ENCODE measurements around the gene SPOCK1. TPM values are rescaled to one million over a fixed set of nuclear protein-coding genes. Genes with fewer than 3 reads are reported as not detected.

SPOCK1 gene
- total RNA-seq, 1 donor from 2014 or later: 900 TPM

GRCh38 chr5:136992796-136993489, 506.2 kb downstream of the SPOCK1 start:
- no peaks in the 10 kb centered on the region for H3K27me3 Mint-ChIP-seq (ENCODE audit: unreplicated experiment)
- H3K4me1 Mint-ChIP-seq (ENCODE audit: unreplicated experiment): no peaks in the 10 kb centered on the region
- peaks cover 7% of the 10 kb centered on the region for H3K9me3 Mint-ChIP-seq (ENCODE audit: unreplicated experiment)
- H3K27ac Mint-ChIP-seq (ENCODE audit: unreplicated experiment): no peak overlapping the region
- no peak for DNase-seq (ENCODE audit: extremely low spot score, unreplicated experiment)
- TF ChIP-seq CTCF (IDR thresholded peaks at IDR 0.05): no peak
- peaks cover 11% of the 10 kb centered on the region for H3K36me3 Mint-ChIP-seq (ENCODE audit: unreplicated experiment)
- no peak overlapping the region for H3K4me3 Mint-ChIP-seq (ENCODE audit: unreplicated experiment)

GRCh38 chr5:136985785-136986475, 513.2 kb downstream of the SPOCK1 start:
- H3K27me3 Mint-ChIP-seq (ENCODE audit: unreplicated experiment): no peaks in the 10 kb centered on the region
- peaks cover 2% of the 10 kb centered on the region for H3K4me1 Mint-ChIP-seq (ENCODE audit: unreplicated experiment)
- no peaks in the 10 kb centered on the region for H3K9me3 Mint-ChIP-seq (ENCODE audit: unreplicated experiment)
- no peak for DNase-seq (ENCODE audit: extremely low spot score, unreplicated experiment)
- no peak overlapping the region for H3K27ac Mint-ChIP-seq (ENCODE audit: unreplicated experiment)
- TF ChIP-seq CTCF (IDR thresholded peaks at IDR 0.05): no peak
- H3K36me3 Mint-ChIP-seq (ENCODE audit: unreplicated experiment): peaks cover 25% of the 10 kb centered on the region
- H3K4me3 Mint-ChIP-seq (ENCODE audit: unreplicated experiment): no peak overlapping the region

GRCh38 chr5:136984772-136985446, 514.2 kb downstream of the SPOCK1 start:
- peaks cover 2% of the 10 kb centered on the region for H3K4me1 Mint-ChIP-seq (ENCODE audit: unreplicated experiment)
- TF ChIP-seq CTCF (IDR thresholded peaks at IDR 0.05): no peak
- no peaks in the 10 kb centered on the region for H3K27me3 Mint-ChIP-seq (ENCODE audit: unreplicated experiment)
- peaks cover 29% of the 10 kb centered on the region for H3K36me3 Mint-ChIP-seq (ENCODE audit: unreplicated experiment)
- no peak overlapping the region for H3K4me3 Mint-ChIP-seq (ENCODE audit: unreplicated experiment)
- no peak for DNase-seq (ENCODE audit: extremely low spot score, unreplicated experiment)
- no peaks in the 10 kb centered on the region for H3K9me3 Mint-ChIP-seq (ENCODE audit: unreplicated experiment)
- no peak overlapping the region for H3K27ac Mint-ChIP-seq (ENCODE audit: unreplicated experiment)

- no peaks in the 10 kb centered on the region for H3K9me3 Mint-ChIP-seq (ENCODE audit: unreplicated experiment)
- no peak for TF ChIP-seq CTCF (IDR thresholded peaks at IDR 0.05)
- no peak overlapping the region for H3K4me3 Mint-ChIP-seq (ENCODE audit: unreplicated experiment)
- H3K27me3 Mint-ChIP-seq (ENCODE audit: unreplicated experiment): no peaks in the 10 kb centered on the region
- peaks cover 2% of the 10 kb centered on the region for H3K4me1 Mint-ChIP-seq (ENCODE audit: unreplicated experiment)
- H3K27ac Mint-ChIP-seq (ENCODE audit: unreplicated experiment): no peak overlapping the region
- H3K36me3 Mint-ChIP-seq (ENCODE audit: unreplicated experiment): peaks cover 46% of the 10 kb centered on the region
- no peak for DNase-seq (ENCODE audit: extremely low spot score, unreplicated experiment)
Measured at GRCh38 chr5:136981936-136982335, 517.2 kb downstream of the SPOCK1 start.

GRCh38 chr5:136979131-136979530, 520.0 kb downstream of the SPOCK1 start:
- no peak overlapping the region for H3K27ac Mint-ChIP-seq (ENCODE audit: unreplicated experiment)
- no peaks in the 10 kb centered on the region for H3K4me1 Mint-ChIP-seq (ENCODE audit: unreplicated experiment)
- no peaks in the 10 kb centered on the region for H3K27me3 Mint-ChIP-seq (ENCODE audit: unreplicated experiment)
- H3K36me3 Mint-ChIP-seq (ENCODE audit: unreplicated experiment): peaks cover 55% of the 10 kb centered on the region
- no peak overlapping the region for H3K4me3 Mint-ChIP-seq (ENCODE audit: unreplicated experiment)
- no peak for TF ChIP-seq CTCF (IDR thresholded peaks at IDR 0.05)
- peaks cover 3% of the 10 kb centered on the region for H3K9me3 Mint-ChIP-seq (ENCODE audit: unreplicated experiment)
- no peak for DNase-seq (ENCODE audit: extremely low spot score, unreplicated experiment)

All from osteocyte (in vitro differentiated cells).